ENCODE data around the gene INS.
A peak's percentile ranks its signal among the peaks of the same experiment; 100 is the strongest.
"Not testable (repeated sequence)": the region's sequence is repeated elsewhere in the genome, so short reads cannot be mapped to it uniquely, and the experiment has no call there.

Gene INS

DNA sequence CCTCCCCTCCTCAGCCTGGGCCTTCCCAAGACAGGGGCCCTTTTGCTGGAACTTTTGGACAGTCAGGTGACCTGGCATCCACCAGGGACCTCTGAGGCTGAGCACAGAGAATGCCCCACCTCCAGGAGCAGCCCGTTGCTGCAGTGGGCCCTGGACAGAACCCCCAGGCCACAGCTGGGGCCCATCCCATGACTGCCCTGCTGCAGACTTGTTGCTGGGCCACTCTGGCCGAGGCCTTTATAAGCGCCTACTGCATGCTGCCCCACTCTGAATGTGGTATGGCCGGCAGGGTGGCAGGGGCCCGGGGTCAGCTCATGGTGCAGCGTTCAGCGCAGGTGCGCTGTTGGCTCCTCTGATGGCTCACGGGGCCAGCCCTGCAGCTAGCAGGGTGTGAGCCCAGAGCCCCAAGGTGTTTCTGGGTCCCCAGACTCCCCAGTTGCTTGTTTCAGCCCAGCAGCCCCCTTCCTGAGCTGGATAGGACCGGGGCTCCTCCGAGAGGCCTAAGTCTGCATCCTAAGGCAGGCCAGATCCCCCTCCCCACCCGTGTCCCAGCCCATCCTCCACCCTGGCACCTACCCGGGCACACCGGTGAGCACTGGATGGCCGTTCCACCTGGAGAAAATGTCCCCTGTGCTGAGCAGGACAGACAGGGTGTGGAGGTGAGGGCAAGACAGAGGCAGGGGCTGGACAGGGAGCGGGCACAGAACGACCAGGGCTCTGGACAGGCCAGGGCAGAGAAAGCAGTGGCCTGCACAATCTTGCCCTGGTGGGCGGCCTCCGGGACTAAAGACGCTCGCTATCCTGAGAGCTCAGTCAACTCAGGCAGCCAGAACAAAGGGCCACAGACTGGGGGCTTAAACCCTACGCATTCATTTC lies 38.7 kb upstream of the INS start:
- DNase-seq (ENCODE audit: low spot score), result no peak

DNA sequence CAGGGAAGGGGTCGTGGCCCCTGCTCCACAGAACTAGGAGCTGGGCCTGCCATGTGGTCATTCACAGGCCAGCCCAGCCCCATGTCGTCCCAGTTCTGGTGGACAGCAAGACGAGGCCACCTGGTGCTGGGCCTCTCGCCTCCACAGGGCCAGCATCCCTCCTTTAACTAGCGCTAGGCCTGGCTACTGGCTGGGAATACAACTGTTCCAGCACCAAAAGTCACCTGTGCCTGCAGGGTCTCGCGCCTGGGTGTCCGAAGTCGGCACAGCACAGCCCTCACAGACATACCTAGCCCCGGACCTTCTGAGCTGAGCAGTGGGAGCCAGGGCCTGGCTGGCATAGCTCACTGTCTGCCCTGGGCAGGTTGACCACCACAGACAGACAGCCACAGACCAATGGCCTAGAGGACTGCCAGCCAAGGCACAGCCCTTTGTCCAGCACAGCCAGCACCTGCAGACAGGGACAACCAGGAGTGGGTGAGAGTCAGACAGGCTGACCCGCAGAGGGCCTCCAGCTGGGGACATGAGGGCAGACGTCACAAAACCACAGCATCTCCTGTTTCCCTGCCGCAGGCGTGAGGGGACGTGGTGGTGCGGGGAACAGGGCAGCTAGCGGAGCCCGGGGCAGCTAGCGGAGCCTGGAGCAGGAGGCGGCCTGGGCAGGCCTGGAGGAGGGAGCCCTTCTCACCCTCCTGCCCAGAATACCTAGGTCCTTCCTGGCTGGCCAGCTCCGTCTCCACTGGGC lies 37.8 kb upstream of the INS start:
- no peak for DNase-seq (ENCODE audit: low spot score)

DNA sequence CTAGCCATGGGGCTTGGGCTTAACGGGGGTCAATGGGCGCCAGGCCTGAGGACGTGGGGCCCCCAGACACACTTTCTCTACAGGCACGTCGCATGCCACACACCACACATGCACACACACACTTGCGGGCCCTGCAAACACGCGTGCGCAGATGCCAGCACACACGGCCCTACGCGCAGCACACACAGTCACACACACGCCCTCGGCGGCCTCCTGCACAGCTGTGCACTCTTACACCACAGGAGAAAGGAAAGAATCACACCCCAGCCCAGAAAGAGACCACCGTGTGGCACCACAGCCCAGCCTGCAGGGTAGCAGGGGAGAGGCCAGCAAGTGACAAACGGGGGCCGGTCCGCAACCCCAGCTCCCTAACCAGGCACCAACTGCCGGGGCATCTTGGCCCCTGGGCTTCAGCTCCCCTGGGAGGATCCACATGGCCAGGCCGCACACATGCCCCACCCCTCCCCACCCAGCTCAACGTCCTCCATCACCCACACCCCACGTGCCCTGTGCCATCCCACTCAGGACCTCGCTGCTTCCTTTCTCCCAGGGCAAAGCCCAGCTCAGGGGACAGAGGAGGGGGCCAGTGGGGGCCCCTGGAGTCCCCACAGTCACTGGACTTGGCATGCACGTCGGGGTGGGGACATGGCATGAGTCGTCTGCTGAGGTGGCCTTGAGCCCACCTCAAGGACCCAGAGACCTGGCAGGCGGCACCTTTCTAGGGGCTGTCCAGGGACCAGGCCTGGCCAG lies 36.9 kb upstream of the INS start:
- DNase-seq (ENCODE audit: low spot score), result no peak

DNA sequence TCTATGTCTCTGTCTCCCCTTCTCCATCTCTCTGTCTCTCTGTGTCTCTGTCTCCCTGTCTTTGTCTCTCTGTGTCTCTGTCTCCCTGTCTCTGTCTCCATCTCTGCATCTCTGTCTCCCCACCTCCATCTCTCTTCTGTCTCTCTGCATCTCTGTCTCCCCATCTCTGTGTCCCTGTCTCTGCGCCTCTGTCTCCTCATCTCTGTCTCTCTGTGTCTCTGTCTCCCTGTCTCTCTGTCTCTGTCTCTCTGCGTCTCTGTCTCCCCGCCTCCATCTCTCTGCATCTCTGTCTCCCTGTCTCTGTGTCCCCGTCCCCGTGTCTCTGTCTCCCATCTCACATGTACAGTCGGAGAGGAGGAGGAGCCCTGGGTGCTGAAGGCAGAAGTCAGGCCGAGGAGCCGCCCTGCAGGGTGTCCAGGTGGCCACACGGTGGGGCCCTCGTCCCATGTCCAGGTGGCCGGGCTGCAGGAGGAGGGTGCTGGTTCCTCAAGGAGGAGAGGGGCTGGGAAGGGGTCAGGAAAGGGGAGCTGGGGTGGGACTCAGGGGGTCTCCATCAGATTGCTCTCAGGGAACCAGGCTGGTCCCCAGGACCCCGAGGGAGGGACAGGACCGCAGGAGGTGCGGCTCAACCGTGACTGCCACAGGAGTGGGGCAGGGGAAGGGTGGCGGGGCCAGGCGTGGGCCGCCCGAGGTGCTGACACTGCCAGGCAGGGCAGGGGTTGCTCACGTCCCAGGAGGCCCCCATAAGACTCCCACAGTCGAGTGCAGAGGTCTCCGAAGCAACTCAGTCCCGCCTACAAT lies 36.2 kb upstream of the INS start:
- peak; percentile 82 for DNase-seq (ENCODE audit: low spot score)

DNA sequence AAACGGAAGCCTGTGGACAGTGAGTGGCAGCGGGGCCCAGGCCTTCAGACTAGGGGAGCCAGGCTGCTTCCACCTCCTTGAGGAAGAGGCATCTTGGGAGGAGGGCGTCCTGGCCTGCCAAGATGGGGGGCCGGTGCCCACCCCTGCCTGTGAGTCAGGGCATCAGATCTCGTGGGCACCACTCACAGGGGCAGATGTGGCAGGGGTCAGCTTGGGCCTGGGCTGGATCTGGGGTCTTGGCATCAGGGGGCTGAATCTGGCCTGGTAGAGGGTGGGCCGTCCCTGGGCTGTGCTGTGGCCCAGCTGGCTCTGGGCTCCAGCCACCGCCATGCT lies 34.7 kb upstream of the INS start:
- DNase-seq (ENCODE audit: low spot score), result no peak

DNA sequence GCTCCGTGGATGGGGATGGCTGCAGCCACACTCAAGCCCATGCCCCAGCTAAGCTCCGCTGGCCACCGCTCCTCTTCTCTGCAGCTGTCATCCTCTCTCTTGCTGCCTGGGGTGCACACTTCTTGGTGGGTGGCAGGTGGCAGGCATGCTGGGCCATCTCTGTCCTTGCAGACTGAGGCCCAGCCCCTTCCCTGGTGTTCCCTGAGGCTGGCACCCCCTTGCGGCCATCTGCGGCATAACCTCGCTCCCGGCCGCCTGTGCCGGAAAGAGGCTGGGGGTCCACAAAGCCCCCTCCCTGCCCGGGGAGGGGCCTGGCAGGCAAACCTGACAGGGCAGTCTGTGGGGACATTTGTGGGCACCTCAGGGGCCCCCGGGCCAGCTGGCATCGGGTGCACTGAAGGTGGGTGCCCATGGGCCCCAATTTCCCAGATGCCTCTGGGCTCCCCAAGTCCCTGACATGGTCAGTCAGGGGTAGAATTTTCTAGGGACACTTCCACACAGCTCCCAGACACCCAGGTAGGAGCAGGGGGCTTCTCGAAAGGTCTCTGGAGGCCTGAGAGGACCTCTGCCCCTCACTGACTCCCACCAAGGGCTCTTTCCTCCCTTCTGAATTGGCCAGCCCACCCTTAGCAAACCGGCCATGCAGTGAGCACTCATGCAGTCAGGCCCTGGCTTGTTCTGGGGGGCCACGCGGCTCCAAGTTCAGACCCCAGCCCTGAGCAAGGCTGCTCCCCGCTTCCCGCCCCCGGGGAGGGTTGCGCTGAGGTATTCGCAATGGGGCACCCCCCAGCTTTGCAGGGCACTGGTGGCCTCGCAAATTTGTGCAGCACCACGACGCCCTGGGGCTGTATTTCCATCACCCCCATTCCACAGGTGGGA lies 34.1 kb upstream of the INS start:
- peak; percentile 77 for DNase-seq (ENCODE audit: low spot score)

DNA sequence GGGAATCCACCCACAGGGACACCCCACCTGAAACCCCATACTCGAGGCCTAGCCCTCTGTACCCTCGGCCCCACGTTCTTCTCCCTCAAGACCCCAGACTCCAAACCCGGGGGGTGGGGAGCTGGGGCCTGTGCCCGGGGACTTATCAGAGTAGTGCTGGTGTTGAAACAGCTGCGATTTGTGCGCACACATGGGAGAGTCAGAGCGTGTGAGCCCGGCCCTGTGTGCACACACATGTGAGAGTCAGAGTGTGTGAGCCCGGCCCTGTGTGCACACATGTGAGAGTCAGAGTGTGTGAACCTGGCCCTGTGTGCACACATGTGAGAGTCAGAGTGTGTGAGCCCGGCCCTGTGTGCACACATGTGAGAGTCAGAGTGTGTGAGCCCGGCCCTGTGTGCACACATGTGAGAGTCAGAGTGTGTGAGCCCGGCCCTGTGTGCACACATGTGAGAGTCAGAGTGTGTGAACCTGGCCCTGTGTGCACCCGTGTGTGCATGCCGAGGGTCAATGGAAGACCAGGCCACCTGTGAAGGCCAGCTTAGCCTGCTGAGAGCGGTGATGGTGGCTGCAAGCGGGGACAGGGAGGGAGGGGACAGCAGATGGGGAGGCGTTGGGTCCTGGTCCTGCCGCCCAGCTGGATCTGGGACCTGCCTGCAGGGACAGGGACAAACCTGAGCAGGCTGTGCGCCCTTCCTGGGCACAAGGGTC lies 33.0 kb upstream of the INS start:
- DNase-seq (ENCODE audit: low spot score), result not testable (repeated sequence)

DNA sequence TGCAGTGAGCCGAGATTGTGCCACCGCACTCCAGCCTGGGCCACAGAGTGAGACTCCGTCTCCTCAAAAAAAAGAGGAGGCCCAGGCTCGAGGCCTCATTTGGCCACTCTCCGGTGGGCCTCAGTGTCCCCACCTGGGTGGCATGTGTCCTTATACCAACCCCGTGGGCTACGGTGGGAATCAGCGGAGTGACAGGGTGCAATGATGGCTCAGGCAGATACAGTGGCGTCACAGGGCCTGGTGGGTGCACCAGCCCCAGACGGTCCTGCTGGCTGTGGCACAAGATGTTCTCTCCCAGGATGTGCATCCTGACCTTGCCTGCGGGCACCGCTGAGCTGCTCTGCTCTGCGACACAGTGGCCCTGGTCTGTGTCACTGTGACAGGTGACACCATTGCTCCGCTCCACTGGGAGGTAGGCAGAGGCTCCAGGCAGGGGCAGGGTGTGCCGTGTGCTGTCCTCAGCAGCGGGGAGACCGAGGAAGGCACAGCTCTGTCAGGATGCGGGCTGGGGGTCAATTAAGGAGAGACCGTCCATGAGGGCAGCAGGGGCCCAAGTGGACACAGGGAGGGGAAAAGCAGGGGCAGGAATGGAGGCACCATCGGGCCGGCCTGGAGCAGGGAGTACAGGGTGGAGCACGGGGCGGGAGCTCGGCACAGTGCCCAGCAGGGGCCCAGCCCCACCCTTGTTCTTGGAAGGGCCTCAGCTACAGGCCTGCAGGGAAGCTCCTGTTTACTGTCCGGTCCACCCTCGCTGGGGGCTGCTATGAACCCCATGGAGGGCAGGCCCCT lies 32.3 kb upstream of the INS start:
- peak; percentile 89 for DNase-seq (ENCODE audit: low spot score)

DNA sequence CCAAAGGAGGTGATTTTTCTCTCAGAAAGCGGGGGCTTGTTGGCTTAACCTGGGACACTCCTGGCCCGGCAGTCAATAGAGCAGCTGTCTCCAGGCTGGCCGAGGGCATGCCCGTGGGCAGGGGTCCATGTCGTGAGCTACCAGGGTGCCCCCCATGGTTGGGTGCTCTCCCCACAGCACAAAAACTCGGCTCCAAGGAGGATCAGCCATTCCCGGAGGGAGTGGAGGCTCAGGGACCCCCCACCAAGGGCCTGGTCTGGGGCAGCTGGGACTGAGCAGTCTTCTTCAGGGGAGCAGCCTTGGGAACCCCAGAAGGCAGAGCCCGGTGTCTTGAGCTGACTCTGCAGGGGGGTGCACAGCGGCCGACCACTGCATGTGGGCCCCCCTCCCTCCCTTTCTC lies 31.4 kb upstream of the INS start:
- no peak for DNase-seq (ENCODE audit: low spot score)

DNA sequence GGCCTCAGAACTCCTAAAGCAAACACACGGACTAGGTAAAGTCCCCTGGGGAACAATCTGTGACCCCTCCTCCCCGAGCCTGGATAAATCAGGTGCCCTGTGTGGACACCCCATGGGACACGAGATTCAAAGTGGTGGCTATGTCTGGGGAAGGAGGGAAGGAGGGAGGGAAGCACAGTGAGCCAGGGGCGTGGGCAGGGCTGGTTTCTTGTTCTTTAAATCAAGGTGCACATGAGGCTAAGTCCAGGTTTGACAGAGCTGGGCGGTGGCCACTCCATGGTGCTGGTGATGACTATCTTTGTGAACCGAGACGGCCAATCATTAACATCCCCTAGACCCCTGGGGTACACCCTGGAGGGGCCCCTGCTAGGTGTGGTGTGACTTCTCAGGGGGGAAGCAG lies 30.9 kb upstream of the INS start:
- DNase-seq (ENCODE audit: low spot score), result no peak

DNA sequence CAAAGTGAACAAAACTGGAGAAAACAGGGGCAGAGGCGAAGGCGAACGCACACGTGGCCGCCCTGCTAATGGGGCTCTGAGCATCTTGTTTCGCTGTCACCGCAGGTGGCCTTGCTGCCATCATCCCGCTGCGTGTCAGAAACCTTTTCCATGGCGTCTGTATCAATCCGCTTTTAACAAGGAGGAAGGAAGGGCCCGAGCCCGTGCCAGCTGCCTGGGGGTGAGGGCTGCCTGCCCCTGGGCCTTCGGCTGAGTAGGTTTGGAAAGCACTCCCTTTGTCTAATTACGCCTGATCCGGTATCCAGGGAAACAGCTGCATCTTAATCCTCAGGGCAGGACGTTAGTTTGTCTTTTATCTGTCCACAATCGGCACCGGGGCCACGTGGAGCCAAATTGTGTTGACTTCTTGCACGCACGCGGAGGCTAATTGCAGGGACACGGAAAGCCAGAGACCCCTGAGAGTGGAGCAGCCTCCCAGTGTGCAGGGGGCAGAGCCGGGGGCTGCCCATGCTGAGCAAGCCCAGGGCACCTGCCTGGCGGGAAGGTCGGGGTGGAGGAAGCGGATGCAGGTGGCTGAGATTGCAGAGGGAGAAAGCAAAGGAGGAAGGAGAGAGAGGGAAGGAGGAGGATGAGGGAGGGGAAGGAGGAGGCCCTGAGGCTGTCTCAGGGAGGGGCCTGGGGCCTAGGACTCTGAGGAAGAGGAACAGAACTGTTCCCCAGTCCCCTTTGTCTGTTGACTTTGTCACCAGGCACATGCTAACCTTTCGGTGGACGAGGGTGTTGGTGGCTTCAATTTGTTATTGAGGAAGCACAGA lies 29.9 kb upstream of the INS start:
- peak; percentile 92 for DNase-seq (ENCODE audit: low spot score)

DNA sequence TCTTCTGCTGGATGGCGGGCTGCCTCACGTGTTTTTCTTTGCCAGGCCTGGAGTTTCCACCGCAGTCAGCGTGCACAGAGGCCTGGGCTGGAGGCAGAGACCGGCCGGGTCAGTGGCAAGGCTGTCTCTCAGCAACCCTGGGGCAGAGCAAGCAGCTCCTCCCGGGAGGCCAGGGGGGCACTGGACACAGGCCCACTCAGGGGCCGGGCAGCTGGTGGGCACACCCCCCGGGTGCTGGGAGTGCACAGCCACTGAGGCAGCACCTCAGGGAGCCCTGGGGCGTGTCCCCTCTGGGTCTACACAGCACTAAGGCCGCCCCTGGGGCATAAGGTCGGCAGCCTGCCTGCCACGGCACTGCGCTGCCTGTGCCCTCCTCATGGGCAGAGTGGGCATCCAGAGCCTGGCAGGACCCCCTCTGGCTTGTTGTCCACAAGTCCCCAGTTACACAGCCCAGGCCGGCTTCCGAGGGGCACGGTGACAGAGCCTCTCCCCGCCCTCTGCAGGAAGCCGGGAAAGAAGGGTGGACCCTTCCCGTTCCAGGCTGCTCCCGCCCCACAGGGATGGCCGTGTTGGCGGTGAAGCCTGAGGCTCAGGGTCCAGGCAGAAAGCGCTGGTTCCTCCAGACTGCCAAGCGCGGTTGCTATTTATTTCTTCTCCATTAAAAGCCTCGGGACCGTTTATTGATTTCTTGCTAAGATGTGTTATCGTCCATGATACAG lies 29.1 kb upstream of the INS start:
- DNase-seq (ENCODE audit: low spot score), result peak; percentile 60

DNA sequence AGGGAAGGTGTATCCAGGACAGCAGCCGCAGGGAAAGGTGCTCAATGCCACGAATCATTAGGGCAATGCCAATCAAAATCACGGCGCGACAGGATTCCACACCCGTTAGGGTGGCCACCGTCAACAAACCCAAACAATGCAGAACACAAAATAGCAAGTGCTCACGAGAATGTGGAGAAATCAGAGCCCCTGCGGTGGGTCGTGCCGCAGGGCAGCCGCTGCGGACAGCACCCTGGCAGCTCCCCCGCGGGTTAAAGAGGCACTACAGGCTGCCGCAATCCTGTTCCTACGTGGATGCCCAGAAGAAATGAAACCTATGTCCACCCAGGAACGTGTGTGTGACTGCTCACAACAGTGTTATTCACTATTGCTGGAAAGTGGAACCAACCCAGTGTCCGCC lies 27.7 kb upstream of the INS start:
- no peak for DNase-seq (ENCODE audit: low spot score)

DNA sequence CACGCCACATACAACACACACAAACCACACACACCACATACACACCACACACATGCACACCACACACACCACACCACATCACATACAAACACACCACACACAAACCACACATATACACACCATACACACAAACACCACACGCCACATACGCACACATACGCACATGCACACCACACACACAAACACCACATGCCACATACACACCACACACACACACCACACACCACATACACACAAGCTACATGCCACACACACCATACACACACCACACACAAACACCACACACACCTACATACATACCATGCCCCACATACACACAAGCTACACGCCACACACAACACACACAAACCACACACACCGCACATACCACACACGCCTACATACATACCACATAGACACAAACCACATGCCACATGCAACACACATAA lies 26.3 kb upstream of the INS start:
- DNase-seq (ENCODE audit: low spot score), result no peak

DNA sequence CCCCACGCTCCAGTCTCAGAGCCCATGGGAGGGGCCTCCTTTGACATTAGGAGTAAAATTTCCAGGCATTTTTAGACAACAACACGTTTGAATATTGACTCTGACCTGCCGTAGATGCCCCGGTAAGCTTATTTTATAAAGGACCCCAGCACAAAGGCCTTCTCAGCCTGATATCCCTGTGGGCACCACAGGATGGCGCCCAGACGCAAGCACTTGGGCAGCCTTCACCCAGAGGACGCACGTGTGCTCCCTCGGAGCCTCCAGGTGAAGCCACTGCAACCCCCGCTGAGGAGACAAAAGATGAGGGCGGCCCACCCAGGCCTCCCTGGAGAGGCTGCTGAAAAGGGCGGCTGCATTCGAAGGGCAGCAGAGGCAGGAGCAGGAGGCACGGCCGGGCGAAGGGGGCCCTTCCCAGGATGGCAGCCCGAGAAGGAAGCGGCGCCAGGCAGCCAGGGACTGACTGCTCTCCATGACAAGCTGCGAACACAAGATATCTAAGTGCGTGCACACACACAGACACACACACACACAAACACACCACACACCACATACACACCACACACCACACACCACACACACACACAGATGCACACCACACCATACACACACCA lies 25.8 kb upstream of the INS start:
- DNase-seq (ENCODE audit: low spot score), result peak; percentile 83

DNA sequence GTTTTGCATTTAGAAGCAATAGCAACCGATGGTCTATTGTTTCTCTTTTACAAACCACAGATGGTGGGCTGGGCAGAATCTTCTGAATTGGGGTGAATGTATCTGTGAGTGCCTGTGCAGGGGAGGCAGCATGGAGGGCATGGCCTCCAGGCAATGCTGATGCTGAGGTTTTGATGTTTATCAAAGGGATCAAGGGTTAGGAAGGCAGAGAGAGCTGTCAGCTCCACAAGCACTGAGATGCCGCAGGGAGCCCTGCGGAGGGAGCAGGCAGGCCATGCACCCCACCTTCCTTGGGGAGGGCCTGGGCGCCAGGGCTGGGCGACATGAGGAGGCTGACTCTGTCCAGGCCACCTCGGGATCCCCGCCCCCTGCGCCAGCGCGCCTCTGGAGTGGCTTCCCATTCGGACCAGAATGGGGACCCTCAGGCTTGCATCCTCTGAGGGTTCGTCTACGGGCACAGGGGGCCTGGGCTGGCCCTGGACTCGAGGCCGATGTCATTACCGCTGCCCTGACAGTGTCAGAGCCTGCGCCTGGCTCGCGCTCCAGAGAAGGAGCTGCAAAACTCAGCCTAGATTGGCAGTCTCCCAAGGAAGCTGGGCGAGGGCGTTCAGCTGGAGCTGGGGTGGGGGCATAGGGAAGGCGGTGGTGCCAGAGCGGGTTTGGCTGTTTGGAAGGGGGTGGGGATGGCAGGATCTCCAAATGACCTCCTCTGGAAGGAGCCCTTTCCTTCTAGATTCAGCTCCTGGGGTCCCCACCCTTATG lies 24.5 kb upstream of the INS start:
- DNase-seq (ENCODE audit: low spot score), result no peak

Data from SK-N-DZ (cell line).